ENCODE results near the gene IFIT3.

DNA sequence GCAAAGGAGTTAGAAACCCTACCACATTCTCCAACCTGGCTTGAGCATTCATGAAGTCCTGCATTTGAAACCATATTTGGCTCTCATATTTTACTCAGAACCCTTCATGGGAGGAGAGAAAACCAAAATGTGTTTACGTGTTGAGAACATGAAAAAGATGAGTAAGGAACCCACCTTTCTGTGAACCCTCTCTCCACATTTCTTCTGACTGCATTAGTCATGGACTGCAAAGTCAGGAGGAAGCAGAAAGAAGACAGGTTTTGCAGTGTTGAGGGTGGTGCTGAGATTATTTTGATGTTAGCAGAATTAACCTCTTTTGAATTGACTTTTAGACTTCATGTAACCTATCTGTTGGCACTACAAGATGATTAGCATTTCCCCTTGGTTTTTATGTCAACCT lies 55.0 kb downstream of the IFIT3 start:
- TF ChIP-seq POLR2A (IDR thresholded peaks at IDR 0.05) (no peak), EP300 (IDR thresholded peaks at IDR 0.05) (no peak), POLR2AphosphoS5 (IDR thresholded peaks at IDR 0.05) (no peak)
- TF ChIP-seq, protein P1, sequence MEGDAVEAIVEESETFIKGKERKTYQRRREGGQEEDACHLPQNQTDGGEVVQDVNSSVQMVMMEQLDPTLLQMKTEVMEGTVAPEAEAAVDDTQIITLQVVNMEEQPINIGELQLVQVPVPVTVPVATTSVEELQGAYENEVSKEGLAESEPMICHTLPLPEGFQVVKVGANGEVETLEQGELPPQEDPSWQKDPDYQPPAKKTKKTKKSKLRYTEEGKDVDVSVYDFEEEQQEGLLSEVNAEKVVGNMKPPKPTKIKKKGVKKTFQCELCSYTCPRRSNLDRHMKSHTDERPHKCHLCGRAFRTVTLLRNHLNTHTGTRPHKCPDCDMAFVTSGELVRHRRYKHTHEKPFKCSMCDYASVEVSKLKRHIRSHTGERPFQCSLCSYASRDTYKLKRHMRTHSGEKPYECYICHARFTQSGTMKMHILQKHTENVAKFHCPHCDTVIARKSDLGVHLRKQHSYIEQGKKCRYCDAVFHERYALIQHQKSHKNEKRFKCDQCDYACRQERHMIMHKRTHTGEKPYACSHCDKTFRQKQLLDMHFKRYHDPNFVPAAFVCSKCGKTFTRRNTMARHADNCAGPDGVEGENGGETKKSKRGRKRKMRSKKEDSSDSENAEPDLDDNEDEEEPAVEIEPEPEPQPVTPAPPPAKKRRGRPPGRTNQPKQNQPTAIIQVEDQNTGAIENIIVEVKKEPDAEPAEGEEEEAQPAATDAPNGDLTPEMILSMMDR (IDR thresholded peaks at IDR 0.05) = no peak
